ENCODE measurements around the gene FBXW8.

- TF ChIP-seq EZH2 (IDR thresholded peaks at IDR 0.05; ENCODE audit: low read length, missing control alignments) = no peak
- TF ChIP-seq CTCF (conservative IDR thresholded peaks at IDR 0.05 in 1 of 2, IDR thresholded peaks at IDR 0.05 in 1 of 2; ENCODE audit: low read depth in 1 of 2, low read length in 2 of 2) = no peak
Observed at GRCh38 chr12:117000316-117000715, 89.6 kb downstream of the FBXW8 start.
